SJSA1 (cell line): ENCODE measurements around the gene NEK7. TPM values are rescaled to one million over a fixed set of nuclear protein-coding genes. Genes with fewer than 3 reads are reported as not detected.
"Not testable (repeated sequence)": the region's sequence is repeated elsewhere in the genome, so short reads cannot be mapped to it uniquely, and the experiment has no call there.

ENCODE experiments used
- DNase-seq, 2 experiments: peaks; one replicate each; pipeline ENCODE4 v3.0.0-alpha.2; 2015 to 2020; ENCODE audit warnings: low spot score in 2 of 2, low read depth in 1 of 2
- H3K27ac ChIP-seq: fragments of 250-450 bp; sonication (Bioruptor Pico); 2 replicates; pipeline ENCODE4 v1.5.1; 2020; ENCODE audit warnings: mild to moderate bottlenecking, moderate library complexity
- H3K27me3 ChIP-seq: fragments of 250-450 bp; sonication (Bioruptor Pico); replicated peaks from 2 replicates; pipeline ENCODE4 v1.5.1; 2020; ENCODE audit warnings: mild to moderate bottlenecking, moderate library complexity
- H3K36me3 ChIP-seq: fragments of 250-450 bp; sonication (Bioruptor Pico); 2 replicates; pipeline ENCODE4 v1.5.1; 2020; ENCODE audit warnings: mild to moderate bottlenecking
- H3K4me1 ChIP-seq: fragments of 250-450 bp; sonication (Bioruptor Pico); replicated peaks from 2 replicates; pipeline ENCODE4 v1.6.1; 2021; ENCODE audit warnings: mild to moderate bottlenecking
- H3K4me3 ChIP-seq: fragments of 250-450 bp; sonication (Bioruptor Pico); 2 replicates; pipeline ENCODE4 v1.5.1; 2020; ENCODE audit warnings: mild to moderate bottlenecking
- H3K9me3 ChIP-seq: fragments of 250-450 bp; sonication (Bioruptor Pico); replicated peaks from 2 replicates; pipeline ENCODE4 v1.5.1; 2020; ENCODE audit warnings: mild to moderate bottlenecking
- total RNA-seq: library from RNA; depleted of rRNA; stranded (reverse); fragments of >200 nt; shearing (Covaris generic); gene quantifications from 2 replicates; pipeline ENCODE4 v1.2.3, GENCODE V29; 2014

NEK7 gene
- total RNA-seq, 1 experiment from 2014 or later, result 136 TPM

DNA sequence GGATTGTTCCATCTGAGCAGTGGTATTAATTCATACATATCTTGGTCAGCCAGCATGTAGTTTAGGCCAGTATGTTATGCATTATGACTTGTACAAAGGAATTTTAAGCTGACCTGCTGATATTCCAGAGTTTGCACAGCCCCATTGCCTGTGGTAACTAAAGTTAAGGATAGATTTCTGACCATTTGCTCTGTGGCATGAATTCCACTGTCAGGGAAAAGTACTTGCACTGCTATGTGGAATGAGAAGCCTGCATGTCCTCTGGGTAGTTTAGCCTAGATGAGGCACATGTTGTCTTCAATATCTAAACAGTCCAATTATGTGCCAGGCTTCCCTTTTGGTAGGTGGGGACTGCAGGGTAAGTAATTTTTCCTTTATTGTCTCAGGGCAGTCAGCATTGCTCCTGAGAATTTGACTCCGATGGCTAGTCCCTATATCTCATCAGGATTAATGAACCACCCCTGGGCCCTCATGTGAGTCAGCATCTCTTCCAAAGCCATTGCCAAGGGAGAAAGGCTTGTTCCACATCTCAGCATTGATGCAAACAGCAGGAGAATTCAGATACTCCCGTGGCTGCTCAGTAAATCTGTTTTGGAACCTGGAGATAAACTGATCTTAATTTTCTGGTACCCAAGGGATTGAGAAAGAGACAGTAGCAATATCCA lies 30.2 kb downstream of the NEK7 start:
- DNase-seq, result no peak
- no peaks in the 10 kb centered on the region for H3K9me3 ChIP-seq

DNA sequence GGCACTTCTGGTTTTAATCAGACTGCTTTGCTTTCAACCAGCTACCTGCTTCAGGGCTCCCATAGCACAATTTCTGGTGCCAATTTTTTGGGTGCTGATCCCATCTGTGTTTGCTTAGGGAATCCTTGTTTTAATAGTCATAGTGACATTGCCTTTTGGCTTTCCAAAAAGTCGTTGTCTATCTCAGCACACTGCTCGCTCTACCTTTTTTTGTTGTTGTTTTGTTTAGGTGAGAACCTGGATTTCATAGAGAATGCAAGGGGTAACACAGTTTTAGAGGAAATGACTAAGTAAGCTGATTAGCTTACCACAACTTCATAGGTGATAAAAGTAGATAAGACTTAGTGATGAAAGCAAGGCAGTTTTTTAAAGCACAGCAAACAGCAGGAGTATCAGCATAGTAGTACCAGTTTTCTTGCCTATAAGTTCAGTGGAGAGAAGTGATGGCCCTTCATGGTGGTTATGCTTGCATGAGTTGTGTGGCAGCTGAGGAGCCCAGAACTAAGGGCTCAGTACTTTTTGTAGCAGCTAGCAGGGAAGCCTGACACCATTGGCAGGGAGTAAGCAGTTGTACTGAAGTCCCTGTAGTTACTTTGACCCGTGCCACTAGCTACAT lies 31.3 kb downstream of the NEK7 start:
- H3K4me1 ChIP-seq, result no peaks in the 10 kb centered on the region
- H3K36me3 ChIP-seq, result no peaks in the 10 kb centered on the region
- H3K27ac ChIP-seq, result no peak overlapping the region
- no peaks in the 10 kb centered on the region for H3K27me3 ChIP-seq
- H3K4me3 ChIP-seq, result no peak overlapping the region
- no peak for DNase-seq
- H3K9me3 ChIP-seq, result no peaks in the 10 kb centered on the region

More for the DNA sequence above, 30.2 kb downstream of the NEK7 start:
- no peaks in the 10 kb centered on the region for H3K27me3 ChIP-seq
- no peaks in the 10 kb centered on the region for H3K36me3 ChIP-seq
- no peaks in the 10 kb centered on the region for H3K4me1 ChIP-seq
- H3K27ac ChIP-seq, result no peak overlapping the region
- no peak overlapping the region for H3K4me3 ChIP-seq

DNA sequence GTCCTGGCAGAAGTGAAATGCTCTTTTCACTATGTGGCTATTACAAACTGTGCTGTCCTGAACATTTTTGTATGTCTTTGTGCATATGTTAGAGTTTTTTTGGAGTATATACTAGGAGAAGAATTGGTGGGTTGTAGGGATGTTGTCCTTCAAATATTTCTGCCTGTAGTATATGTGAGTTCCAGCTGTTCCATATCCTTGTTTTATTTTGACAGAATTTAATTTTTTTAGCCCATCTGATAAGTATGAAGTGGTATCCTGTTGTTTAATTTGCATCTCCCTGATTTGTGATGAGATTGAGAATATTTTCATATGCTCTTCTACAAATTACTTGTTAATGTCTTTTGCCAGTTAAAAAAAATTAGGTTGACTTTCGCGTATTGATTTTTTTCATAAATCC lies 34.3 kb downstream of the NEK7 start:
- no peak overlapping the region for H3K4me3 ChIP-seq
- no peaks in the 10 kb centered on the region for H3K9me3 ChIP-seq
- H3K36me3 ChIP-seq, result no peaks in the 10 kb centered on the region
- no peak overlapping the region for H3K27ac ChIP-seq
- no peaks in the 10 kb centered on the region for H3K4me1 ChIP-seq
- no peaks in the 10 kb centered on the region for H3K27me3 ChIP-seq
- no peak for DNase-seq

DNA sequence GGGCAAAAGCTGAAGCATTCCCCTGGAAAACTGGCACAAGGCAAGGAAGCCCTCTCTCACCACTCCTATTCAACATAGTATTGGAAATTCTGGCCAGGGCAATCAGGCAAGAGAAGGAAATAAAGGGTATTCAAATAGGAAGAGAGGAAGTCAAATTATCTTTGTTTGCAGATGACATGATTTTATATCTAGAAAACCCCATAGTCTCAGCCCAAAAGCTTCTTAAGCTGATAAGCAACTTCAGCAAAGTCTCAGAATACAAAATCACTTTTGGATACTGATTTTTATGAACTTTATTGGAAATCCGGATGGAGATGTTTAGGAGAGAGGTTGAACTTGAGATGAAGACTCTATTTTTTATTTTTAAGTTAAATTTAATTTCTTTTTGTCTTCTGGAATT lies 37.1 kb downstream of the NEK7 start:
- H3K4me3 ChIP-seq, H3K27ac ChIP-seq, H3K27me3 ChIP-seq, H3K4me1 ChIP-seq, H3K9me3 ChIP-seq, DNase-seq, H3K36me3 ChIP-seq: not testable (repeated sequence)

DNA sequence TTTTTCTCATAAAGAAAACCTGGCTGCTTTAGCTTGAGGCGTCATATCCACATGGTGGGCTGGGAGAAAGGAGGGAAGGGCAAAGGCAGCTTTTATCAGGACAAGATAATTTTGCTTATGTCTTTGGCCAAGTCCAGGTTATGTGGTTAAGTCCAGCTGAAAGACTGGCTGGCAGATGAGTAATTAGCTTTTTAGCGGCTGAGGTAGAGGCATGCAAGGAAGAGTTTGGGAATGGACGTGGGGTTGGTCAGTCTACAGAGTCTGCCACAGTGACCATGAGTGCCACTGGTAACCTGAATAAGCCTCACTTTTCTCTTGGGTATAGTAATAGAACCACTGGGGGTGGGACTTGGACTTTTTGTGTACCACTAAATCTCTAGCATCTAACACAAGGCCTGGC lies 39.8 kb downstream of the NEK7 start:
- Histone ChIP-seq H3K9me3 (no peaks in the 10 kb centered on the region), H3K27me3 (no peaks in the 10 kb centered on the region), H3K4me1 (no peaks in the 10 kb centered on the region), H3K4me3 (no peak overlapping the region), H3K27ac (no peak overlapping the region), H3K36me3 (no peaks in the 10 kb centered on the region)
- no peak for DNase-seq

DNA sequence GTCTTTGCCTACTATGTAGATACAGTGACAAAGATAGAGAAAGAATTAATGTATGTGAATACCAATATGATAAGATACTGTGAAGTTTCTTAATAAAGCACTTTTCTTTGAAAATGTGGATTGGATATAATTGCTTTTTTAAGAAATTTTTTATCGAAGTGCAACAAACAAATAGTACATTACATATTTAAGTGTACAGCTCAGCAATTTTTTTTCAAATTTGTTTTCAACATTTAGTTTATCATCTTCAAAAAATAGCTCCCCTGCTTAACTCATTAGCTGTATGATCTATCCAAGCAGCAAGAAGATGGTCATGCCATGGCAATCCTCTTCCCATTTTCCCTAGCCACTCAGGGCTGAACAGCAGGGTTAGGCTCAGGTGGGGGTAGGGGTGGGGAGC lies 40.5 kb downstream of the NEK7 start:
- no peak overlapping the region for H3K27ac ChIP-seq
- H3K4me3 ChIP-seq, result no peak overlapping the region
- no peaks in the 10 kb centered on the region for H3K36me3 ChIP-seq
- no peak for DNase-seq
- H3K4me1 ChIP-seq, result no peaks in the 10 kb centered on the region
- no peaks in the 10 kb centered on the region for H3K9me3 ChIP-seq
- no peaks in the 10 kb centered on the region for H3K27me3 ChIP-seq

DNA sequence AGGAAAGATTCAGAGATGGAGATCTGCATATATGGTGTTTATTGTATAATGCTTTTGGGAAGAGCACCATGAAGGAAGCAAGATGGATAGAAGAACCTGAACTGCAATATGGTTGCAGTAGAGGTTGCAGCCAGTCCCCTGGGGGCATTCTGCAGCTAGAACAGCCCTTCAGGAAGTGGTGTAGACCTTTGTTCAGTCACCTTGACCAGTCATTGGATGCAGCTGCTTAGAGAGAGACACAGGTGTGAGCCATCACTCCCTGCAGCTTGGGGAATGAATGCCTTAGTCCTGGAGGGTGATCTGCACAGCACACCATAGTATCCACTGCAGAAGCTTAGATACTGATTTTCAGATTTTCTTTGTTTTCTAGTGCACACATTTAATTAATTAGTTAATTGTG lies 42.3 kb downstream of the NEK7 start:
- H3K36me3 ChIP-seq, result no peaks in the 10 kb centered on the region
- H3K4me3 ChIP-seq, result no peak overlapping the region
- no peaks in the 10 kb centered on the region for H3K9me3 ChIP-seq
- no peak overlapping the region for H3K27ac ChIP-seq
- H3K27me3 ChIP-seq, result no peaks in the 10 kb centered on the region
- 0 out of 2 replicates have a peak, but pooled peaks cover 3% of the 10 kb centered on the region for H3K4me1 ChIP-seq
- DNase-seq, result no peak

DNA sequence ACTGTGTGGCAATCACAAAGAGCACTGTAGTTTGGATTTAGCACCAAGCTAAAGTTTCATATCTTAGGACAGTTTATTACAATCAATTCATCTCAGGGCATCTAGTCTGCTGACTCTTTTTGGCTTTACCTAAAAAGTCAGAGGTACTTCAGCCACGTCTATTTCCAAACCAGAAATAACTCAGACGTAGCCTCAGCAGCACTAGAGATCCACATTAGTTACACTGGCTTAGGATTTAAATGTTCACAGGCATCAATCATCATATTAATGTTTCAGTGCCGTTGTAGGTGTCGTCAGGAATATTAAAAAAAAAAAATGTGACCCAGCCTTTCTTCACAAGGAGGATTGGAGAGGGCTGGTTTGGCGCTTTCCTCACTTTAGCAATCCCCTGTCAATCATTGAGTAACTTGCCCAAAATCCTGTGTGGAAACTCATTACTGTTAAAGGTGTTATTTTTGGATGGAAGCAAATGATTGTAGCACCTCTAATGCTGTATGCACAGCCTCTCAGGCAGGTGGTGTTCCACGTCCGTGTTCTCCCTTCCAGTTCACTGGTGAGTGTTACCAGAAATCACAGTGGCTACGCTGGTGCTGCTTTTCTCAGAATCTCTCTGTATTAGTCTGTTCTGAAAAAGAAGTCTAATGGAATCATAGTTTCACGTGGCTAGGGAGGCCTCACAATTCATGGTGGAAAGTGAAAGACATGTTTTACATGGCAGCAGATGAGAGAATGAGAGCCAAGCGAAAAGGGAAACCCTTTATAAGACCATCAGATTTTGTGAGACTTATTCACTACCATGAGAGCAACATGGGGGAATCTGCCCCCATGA lies 45.4 kb downstream of the NEK7 start:
- no peak overlapping the region for H3K27ac ChIP-seq
- no peaks in the 10 kb centered on the region for H3K36me3 ChIP-seq
- H3K27me3 ChIP-seq, result no peaks in the 10 kb centered on the region
- no peaks in the 10 kb centered on the region for H3K9me3 ChIP-seq
- H3K4me3 ChIP-seq, result no peak overlapping the region
- DNase-seq, result no peak
- H3K4me1 ChIP-seq, result 0 out of 2 replicates have a peak, but pooled peaks cover 3% of the 10 kb centered on the region

DNA sequence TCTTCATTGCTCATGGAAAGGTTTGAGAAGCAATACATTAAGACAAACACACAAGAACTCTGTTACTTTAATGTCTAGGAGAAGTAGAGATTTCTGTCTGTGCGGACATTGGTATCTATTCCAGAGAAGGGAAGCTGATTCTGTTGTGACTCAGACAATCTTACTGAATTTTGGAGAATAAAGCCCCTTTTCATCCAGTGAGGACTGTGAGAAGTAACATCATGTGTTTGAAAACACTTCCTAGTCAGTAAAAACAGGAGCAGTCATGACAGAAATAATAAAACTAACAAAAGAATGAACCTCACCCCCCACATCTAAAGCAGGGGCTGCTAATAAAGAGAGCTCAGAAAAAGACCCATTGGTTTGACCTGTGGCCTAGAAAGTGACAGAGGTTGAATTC lies 46.6 kb downstream of the NEK7 start:
- no peak for DNase-seq
- Histone ChIP-seq H3K4me3 (no peak overlapping the region), H3K27me3 (no peaks in the 10 kb centered on the region), H3K4me1 (0 out of 2 replicates have a peak, but pooled peaks cover 3% of the 10 kb centered on the region), H3K27ac (0 out of 2 replicates have a peak overlapping the region, but pooled peaks have one; percentile 10), H3K36me3 (no peaks in the 10 kb centered on the region), H3K9me3 (no peaks in the 10 kb centered on the region)

DNA sequence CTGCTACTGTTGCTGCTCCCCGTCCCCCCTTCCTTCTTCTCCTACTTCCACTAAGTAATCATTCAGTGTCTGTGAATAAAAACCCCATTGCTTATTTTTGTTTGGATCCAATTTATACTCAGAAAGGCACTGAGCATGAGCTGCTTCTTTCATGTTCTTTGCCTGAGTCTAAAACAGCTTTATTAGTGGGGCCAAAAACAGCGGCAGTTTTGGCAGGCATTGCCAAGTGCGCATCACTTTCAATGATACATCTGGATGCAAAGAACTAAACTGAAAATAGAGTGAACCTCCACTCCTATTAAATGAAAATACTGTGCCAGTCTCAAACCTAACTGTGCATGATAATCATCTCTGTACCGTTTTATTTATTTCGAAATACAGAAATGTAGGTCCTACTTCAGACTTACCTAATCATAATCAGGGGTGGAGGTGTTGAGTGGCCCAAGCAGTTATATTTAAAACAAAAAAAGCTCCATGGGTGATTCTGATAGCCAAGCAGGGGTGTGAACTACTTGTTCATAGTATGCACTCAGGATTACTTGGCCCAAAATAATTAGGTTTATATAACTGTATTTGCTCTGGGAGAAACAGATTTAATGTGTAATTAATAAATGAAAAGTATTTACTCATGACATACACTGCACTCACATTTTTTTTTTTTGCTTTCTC lies 48.4 kb downstream of the NEK7 start:
- H3K27ac ChIP-seq, result no peak overlapping the region
- no peaks in the 10 kb centered on the region for H3K9me3 ChIP-seq
- H3K4me3 ChIP-seq, result no peak overlapping the region
- 0 out of 2 replicates have a peak, but pooled peaks cover 3% of the 10 kb centered on the region for H3K4me1 ChIP-seq
- DNase-seq, result no peak
- no peaks in the 10 kb centered on the region for H3K27me3 ChIP-seq
- H3K36me3 ChIP-seq, result no peaks in the 10 kb centered on the region

DNA sequence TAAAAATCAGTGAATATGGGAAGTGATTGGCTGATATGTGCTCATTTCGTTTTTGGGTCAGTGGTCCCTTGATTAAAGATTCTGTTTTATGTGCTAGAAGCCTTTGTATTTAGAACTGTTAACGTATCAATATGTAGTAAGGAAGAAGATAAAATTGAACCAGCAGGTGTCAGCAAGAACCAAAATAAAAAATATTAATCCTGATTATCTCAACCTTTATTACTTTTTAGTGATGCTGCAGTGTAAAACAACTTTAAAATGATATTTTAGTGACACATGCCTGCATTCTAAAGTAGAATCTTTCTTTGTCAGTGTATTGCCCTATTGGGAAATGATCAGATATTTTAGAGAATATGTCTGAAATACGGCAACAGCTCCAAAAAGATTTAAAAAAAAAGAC lies 49.5 kb downstream of the NEK7 start:
- Histone ChIP-seq H3K36me3 (no peaks in the 10 kb centered on the region), H3K4me3 (no peak overlapping the region), H3K4me1 (0 out of 2 replicates have a peak, but pooled peaks cover 3% of the 10 kb centered on the region), H3K27me3 (no peaks in the 10 kb centered on the region), H3K9me3 (no peaks in the 10 kb centered on the region), H3K27ac (no peak overlapping the region)
- no peak for DNase-seq

DNA sequence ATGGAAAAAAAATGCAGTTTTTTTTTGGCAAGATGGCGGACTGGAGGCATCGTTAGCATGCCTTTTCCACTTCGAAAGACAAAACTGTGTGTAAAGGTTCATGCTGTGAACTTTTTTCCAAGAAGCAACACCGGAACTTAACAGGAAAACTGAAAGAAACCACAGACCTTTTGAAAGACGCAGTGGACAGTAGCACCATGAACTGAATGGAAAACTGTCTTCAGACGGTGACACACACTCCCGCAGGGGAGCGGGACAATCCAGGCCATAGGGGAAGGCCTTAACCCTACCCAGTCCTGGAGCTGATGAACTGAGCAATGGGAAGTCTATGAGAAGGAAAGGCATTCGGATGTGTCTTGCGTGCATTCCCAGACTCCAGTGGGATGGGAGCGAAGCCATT lies 54.9 kb downstream of the NEK7 start:
- no peak overlapping the region for H3K27ac ChIP-seq
- H3K4me1 ChIP-seq, result no peaks in the 10 kb centered on the region
- H3K36me3 ChIP-seq, result peaks cover 20% of the 10 kb centered on the region
- H3K9me3 ChIP-seq, result 0 out of 2 replicates have a peak, but pooled peaks cover 4% of the 10 kb centered on the region
- H3K27me3 ChIP-seq, result no peaks in the 10 kb centered on the region
- no peak for DNase-seq
- H3K4me3 ChIP-seq, result no peak overlapping the region

DNA sequence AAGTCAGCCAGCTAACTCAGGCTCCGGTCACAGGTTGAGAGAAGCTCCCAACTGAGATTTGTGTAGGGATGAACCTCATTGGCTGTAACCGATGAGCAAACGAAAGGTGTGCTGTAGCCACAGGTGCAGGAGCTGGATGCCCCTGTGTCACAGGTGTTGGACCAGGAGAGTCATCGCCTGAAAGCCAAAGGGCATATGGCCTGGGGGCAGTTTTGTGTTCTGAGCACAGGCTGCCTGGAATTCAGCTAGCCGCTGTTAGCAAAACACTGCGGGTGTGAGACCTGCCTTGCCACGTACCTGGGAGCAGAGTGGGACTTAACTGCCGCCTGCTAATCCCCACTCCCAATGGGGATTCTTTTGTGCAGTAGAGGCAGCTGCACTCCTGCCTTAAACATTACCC lies 55.3 kb downstream of the NEK7 start:
- Histone ChIP-seq H3K36me3 (peaks cover 20% of the 10 kb centered on the region), H3K4me1 (no peaks in the 10 kb centered on the region), H3K27me3 (no peaks in the 10 kb centered on the region), H3K27ac (no peak overlapping the region), H3K9me3 (0 out of 2 replicates have a peak, but pooled peaks cover 4% of the 10 kb centered on the region), H3K4me3 (no peak overlapping the region)
- DNase-seq, result no peak
